Tibial nerve (tissue), 4 donors: ENCODE data around the gene SIX5. TPM values are rescaled to one million over a fixed set of nuclear protein-coding genes. Genes with fewer than 3 reads are reported as not detected.

Experiments used
- DNase-seq, 2 donors: peaks; one replicate each; pipeline ENCODE4 v3.0.0-alpha.2; 2019; ENCODE audit warnings: low spot score in 2 of 2
- H3K27ac ChIP-seq, 4 donors: fragments of 200-600 bp; sonication (generic) in 3 of 4; one replicate each; pipeline ENCODE4 v1.5.1; 2017 to 2019; ENCODE audit warnings: mild to moderate bottlenecking in 1 of 4
- H3K27me3 ChIP-seq, 2 donors: fragments of 200-600 bp; sonication (generic) in 1 of 2; one replicate each; pipeline versions ENCODE4 v1.5.1 to v1.6.0; 2017 to 2019
- H3K36me3 ChIP-seq, 3 donors: fragments of 200-600 bp; sonication (generic); one replicate each; pipeline ENCODE4 v1.5.1; 2018 to 2019
- H3K4me1 ChIP-seq, 4 donors: fragments of 200-600 bp; sonication (generic) in 3 of 4; one replicate each; pipeline ENCODE4 v1.5.1; 2017 to 2019
- H3K4me3 ChIP-seq, 4 donors: fragments of 200-600 bp; sonication (generic) in 3 of 4; one replicate each; pipeline ENCODE4 v1.5.1; 2017 to 2019; ENCODE audit warnings: mild to moderate bottlenecking in 1 of 4, moderate library complexity in 1 of 4
- H3K9me3 ChIP-seq, 4 donors: fragments of 200-600 bp; sonication (generic) in 3 of 4; one replicate each; pipeline ENCODE4 v1.5.1; 2017 to 2019
- CTCF ChIP-seq, 5 experiments: fragments of 200-600 bp in 3 of 5; fragments of 450-650 bp in 2 of 5; sonication (generic) in 3 of 5; IDR thresholded peaks; one replicate each; pipeline ENCODE4 v1.5.1; 2016 to 2019; ENCODE audit warnings: antibody characterized with exemption in 5 of 5, mild to moderate bottlenecking in 3 of 5, moderate library complexity in 2 of 5
- EP300 ChIP-seq, 2 donors: sonication (generic); formaldehyde crosslinking; IDR thresholded peaks; one replicate each; pipeline ENCODE4 v1.6.1; 2017; ENCODE audit warnings: antibody characterized with exemption in 2 of 2, mild to moderate bottlenecking in 1 of 2
- POLR2A ChIP-seq, 2 donors: fragments of 450-650 bp; IDR thresholded peaks; one replicate each; pipeline ENCODE4 v1.6.1; 2017; ENCODE audit warnings: antibody characterized with exemption in 2 of 2, mild to moderate bottlenecking in 2 of 2, moderate library complexity in 2 of 2
- WGBS, 2 donors: methylation state at CpG; one replicate each; pipeline ENCODE4 v1.1.5; 2018; 5-methylcytosine and 5-hydroxymethylcytosine counted together
- total RNA-seq, 4 donors: library from RNA; depleted of rRNA; stranded (reverse); fragments of >200 nt; gene quantifications; one replicate each; pipeline ENCODE4 v1.1.0, GENCODE V29; 2016

SIX5 gene
- 10 to 100 TPM; 21.0 to 31.0 (median 22.9) TPM for total RNA-seq

- peaks cover 0 to 30% (median 0%) of the 10 kb centered on the region in 3 donors for H3K36me3 ChIP-seq
- no peaks in the 10 kb centered on the region for H3K27me3 ChIP-seq
- peak within 1 kb of the TSS; percentile 91 to 99 (median 96) for H3K27ac ChIP-seq
- peak; percentile 96 to 97 for DNase-seq
- H3K4me1 ChIP-seq = peaks cover 0 to 47% (median 33%) of the 10 kb centered on the region in 4 donors
- TF ChIP-seq EP300 (IDR thresholded peaks at IDR 0.05) (peak; percentile 95 to 98), POLR2A (IDR thresholded peaks at IDR 0.05) (peak; percentile 90), CTCF (IDR thresholded peaks at IDR 0.05) (no peak)
- peak within 1 kb of the TSS; percentile 62 to 91 (median 83) for H3K4me3 ChIP-seq
- WGBS, 2 donors = 0% methylated on average over 43 to 55 of the region's 70 CpGs
- no peaks in the 10 kb centered on the region for H3K9me3 ChIP-seq
These were observed at the start of gene SIX5 for GRCh38 chr19:45768984-45769782. TSS of gene SIX5 (minus strand) at chr19:45769252. CDS start at chr19:45768844, 408 bp downstream.

GRCh38 chr19:45817725-45818301 lies 48.8 kb upstream of the SIX5 start:
- Histone ChIP-seq H3K27me3 (peaks cover 0 to 9% of the 10 kb centered on the region in 2 donors), H3K27ac (no peak overlapping the region), H3K4me1 (peaks cover 0 to 21% (median 3%) of the 10 kb centered on the region in 4 donors), H3K36me3 (peaks cover 0 to 63% (median 0%) of the 10 kb centered on the region in 3 donors), H3K9me3 (no peaks in the 10 kb centered on the region), H3K4me3 (no peak overlapping the region)
- TF ChIP-seq POLR2A (IDR thresholded peaks at IDR 0.05) (no peak), EP300 (IDR thresholded peaks at IDR 0.05) (no peak), CTCF (IDR thresholded peaks at IDR 0.05) (no peak)
- WGBS, 2 donors = 74 to 79% methylated on average over 11 to 16 of the region's 19 CpGs
- no peak for DNase-seq

- H3K36me3 ChIP-seq = peaks cover 0 to 56% (median 0%) of the 10 kb centered on the region in 3 donors
- peaks cover 0 to 21% (median 3%) of the 10 kb centered on the region in 4 donors for H3K4me1 ChIP-seq
- TF ChIP-seq CTCF (IDR thresholded peaks at IDR 0.05) (peak; percentile 91 to 94 (median 93)), POLR2A (IDR thresholded peaks at IDR 0.05) (no peak), EP300 (IDR thresholded peaks at IDR 0.05) (peak in 1 of 2 donors; percentile 36)
- no peak overlapping the region for H3K4me3 ChIP-seq
- no peak overlapping the region for H3K27ac ChIP-seq
- H3K9me3 ChIP-seq = no peaks in the 10 kb centered on the region
- peak; percentile 84 to 90 for DNase-seq
- 23 to 27% methylated on average over 24 of the region's 24 CpGs for WGBS, 2 donors
- peaks cover 0 to 10% of the 10 kb centered on the region in 2 donors for H3K27me3 ChIP-seq
These were observed 48.1 kb upstream of the SIX5 start for GRCh38 chr19:45817010-45817724.

GRCh38 chr19:45816236-45817009 lies 47.4 kb upstream of the SIX5 start:
- H3K36me3 ChIP-seq = peaks cover 0 to 51% (median 0%) of the 10 kb centered on the region in 3 donors
- peaks cover 0 to 21% (median 3%) of the 10 kb centered on the region in 4 donors for H3K4me1 ChIP-seq
- TF ChIP-seq EP300 (IDR thresholded peaks at IDR 0.05) (no peak), POLR2A (IDR thresholded peaks at IDR 0.05) (no peak), CTCF (IDR thresholded peaks at IDR 0.05) (no peak)
- WGBS, 2 donors = 69 to 72% methylated on average over 15 to 17 of the region's 18 CpGs
- no peak for DNase-seq
- H3K27ac ChIP-seq = no peak overlapping the region
- no peak overlapping the region for H3K4me3 ChIP-seq
- peaks cover 0 to 10% of the 10 kb centered on the region in 2 donors for H3K27me3 ChIP-seq
- no peaks in the 10 kb centered on the region for H3K9me3 ChIP-seq
